Fibroblast of lung (primary cell): ENCODE measurements around the gene IFRD1. TPM values are rescaled to one million over a fixed set of nuclear protein-coding genes. Genes with fewer than 3 reads are reported as not detected.

Source experiments
- DNase-seq, 2 donors: peaks; one replicate each; pipeline versions ENCODE4 v3.0.0 to v3.0.0-alpha.2; 2010; ENCODE audit warnings: low read depth in 2 of 2
- H2AFZ ChIP-seq: 2 replicates; pipeline ENCODE4 v1.5.1; 2012; ENCODE audit warnings: low read length, control low read depth, inconsistent platforms
- H3K27ac ChIP-seq: 2 replicates; pipeline ENCODE4 v1.5.1; 2011; ENCODE audit warnings: low read length, control low read depth; ENCODE audit not compliant: insufficient read depth
- H3K27me3 ChIP-seq: 2 replicates; pipeline ENCODE4 v1.5.1; 2011; ENCODE audit warnings: mild to moderate bottlenecking, low read length; ENCODE audit not compliant: control insufficient read depth, insufficient read depth
- H3K36me3 ChIP-seq: 2 replicates; pipeline ENCODE4 v1.5.1; 2011; ENCODE audit warnings: low read length; ENCODE audit not compliant: control insufficient read depth, insufficient read depth
- H3K4me1 ChIP-seq: 2 replicates; pipeline ENCODE4 v1.5.1; 2011; ENCODE audit warnings: low read length; ENCODE audit not compliant: control insufficient read depth, insufficient read depth; ENCODE audit errors: extremely low read depth
- H3K4me2 ChIP-seq: 2 replicates; pipeline ENCODE4 v1.5.1; 2011; ENCODE audit warnings: low read length, control low read depth; ENCODE audit not compliant: insufficient read depth; ENCODE audit errors: extremely low read depth
- H3K4me3 ChIP-seq, 4 experiments: fragments of 200-600 bp in 1 of 4; sonication (generic) in 1 of 4; replicated peaks in 1 of 4; 2 replicates each; pipeline ENCODE4 v1.5.1; 2011 to 2016; ENCODE audit warnings: low read length in 4 of 4, low read depth in 3 of 4, mild to moderate bottlenecking in 3 of 4, control low read depth in 2 of 4, inconsistent platforms in 1 of 4, mixed read lengths in 1 of 4; ENCODE audit not compliant: insufficient read depth in 1 of 4; ENCODE audit errors: control extremely low read depth in 1 of 4
- H3K79me2 ChIP-seq: 2 replicates; pipeline ENCODE4 v1.5.1; 2012; ENCODE audit warnings: mild to moderate bottlenecking, low read length, inconsistent platforms; ENCODE audit not compliant: control insufficient read depth, insufficient read depth
- H3K9ac ChIP-seq: 2 replicates; pipeline ENCODE4 v1.5.1; 2011; ENCODE audit warnings: mild to moderate bottlenecking, low read length, control low read depth; ENCODE audit not compliant: insufficient read depth
- H3K9me3 ChIP-seq: 2 replicates; pipeline ENCODE4 v1.5.1; 2012; ENCODE audit warnings: low read depth, low read length; ENCODE audit not compliant: control insufficient read depth, insufficient read depth
- H4K20me1 ChIP-seq: 2 replicates; pipeline ENCODE4 v1.5.1; 2011; ENCODE audit warnings: low read length; ENCODE audit not compliant: control insufficient read depth, insufficient read depth; ENCODE audit errors: extremely low read depth
- EZH2 ChIP-seq: IDR thresholded peaks from 2 replicates; pipeline ENCODE4 v1.5.1; 2012; ENCODE audit warnings: low read length, control low read depth, mild to moderate bottlenecking; ENCODE audit errors: missing control alignments
- polyA minus RNA-seq: library from RNA; depleted of rRNA, polyadenylated mRNA; stranded (reverse); fragments of >200 nt; gene quantifications from 2 replicates; pipeline ENCODE4 v1.2.3, GENCODE V29; 2011; ENCODE audit warnings: low replicate concordance
- polyA plus RNA-seq, 2 donors: library from polyadenylated mRNA; depleted of rRNA in 1 of 2; stranded (reverse) in 1 of 2; unstranded in 1 of 2; fragments of >200 nt; gene quantifications; 2 replicates each; pipeline ENCODE4 v1.2.1, GENCODE V29; 2011 to 2012; ENCODE audit warnings: missing spikeins in 1 of 2
- total RNA-seq: library from RNA; depleted of rRNA; stranded (reverse); fragments of >200 nt; gene quantifications from 2 replicates; pipeline ENCODE4 v1.2.1, GENCODE V29; 2014
- TF ChIP-seq, protein P1 (sequence below), 2 donors: IDR thresholded peaks in 1 of 2; conservative IDR thresholded peaks in 1 of 2; 1 replicate in 1 of 2; 2 replicates in 1 of 2; pipeline ENCODE4 v1.5.1; 2011 to 2012; ENCODE audit warnings: low read length in 2 of 2, control low read depth in 1 of 2, inconsistent platforms in 1 of 2, low read depth in 1 of 2, mild to moderate bottlenecking in 1 of 2

IFRD1 gene, protein sequence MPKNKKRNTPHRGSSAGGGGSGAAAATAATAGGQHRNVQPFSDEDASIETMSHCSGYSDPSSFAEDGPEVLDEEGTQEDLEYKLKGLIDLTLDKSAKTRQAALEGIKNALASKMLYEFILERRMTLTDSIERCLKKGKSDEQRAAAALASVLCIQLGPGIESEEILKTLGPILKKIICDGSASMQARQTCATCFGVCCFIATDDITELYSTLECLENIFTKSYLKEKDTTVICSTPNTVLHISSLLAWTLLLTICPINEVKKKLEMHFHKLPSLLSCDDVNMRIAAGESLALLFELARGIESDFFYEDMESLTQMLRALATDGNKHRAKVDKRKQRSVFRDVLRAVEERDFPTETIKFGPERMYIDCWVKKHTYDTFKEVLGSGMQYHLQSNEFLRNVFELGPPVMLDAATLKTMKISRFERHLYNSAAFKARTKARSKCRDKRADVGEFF
- total RNA-seq (106 and 127 TPM in 2 replicates), polyA plus RNA-seq (30.1 and 42.6 TPM in 2 replicates), polyA minus RNA-seq (1.2 and 7.9 TPM in 2 replicates)
- polyA plus RNA-seq (2012): 19.5 and 25.5 TPM in 2 replicates

DNA sequence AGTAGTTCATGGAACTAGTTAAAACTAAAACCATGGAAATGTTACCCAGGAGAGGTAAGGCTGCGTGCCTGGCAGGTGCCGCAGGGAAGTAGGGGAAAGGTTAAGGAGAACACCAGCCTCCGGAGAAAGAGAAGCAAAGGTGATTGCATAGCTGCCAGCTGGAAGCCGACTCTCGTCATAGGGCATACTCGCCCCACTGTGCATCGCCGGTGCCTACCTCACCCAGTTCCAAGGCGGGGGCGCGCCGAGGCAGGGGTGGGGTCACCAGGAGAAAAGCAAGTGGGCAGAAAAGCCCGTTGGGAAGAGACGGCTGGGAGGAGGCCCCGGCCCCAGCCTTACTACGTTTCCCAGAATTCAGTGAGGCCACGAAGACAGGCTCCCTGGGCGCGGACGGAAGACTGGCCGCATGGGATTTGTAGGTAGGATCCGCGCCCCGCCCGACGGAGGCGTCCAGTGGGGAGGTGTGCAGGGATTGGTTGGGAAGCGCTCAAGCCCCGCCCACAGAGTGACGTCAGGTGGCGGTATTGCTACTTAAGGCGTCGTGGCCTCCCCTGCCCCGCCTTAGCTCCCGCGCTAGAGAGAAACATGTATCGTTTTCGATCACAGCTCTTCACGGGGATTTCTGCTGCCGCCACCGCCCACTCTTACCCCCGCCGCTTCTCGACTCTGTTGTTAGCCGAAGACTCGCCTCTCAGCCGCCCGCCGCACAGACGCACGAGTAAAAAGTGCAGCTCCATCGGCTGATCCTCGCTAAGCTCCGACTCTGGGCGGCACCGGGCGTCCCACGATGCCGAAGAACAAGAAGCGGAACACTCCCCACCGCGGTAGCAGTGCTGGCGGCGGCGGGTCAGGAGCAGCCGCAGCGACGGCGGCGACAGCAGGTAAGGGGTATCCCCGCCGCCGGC lies at the start of gene IFRD1:
Gene IFRD1 (plus strand): TSS at position 559 of the 905 bp plus-strand sequence. CDS start 229 bp downstream, at position 788.
- H3K27ac ChIP-seq: peak within 1 kb of the TSS; percentile 99
- H3K9ac ChIP-seq: peak within 1 kb of the TSS; percentile 99
- peaks cover 8% of the 10 kb centered on the region for H4K20me1 ChIP-seq
- peak; percentile 98 to 99 for DNase-seq
- no peaks in the 10 kb centered on the region for H3K36me3 ChIP-seq
- peak within 1 kb of the TSS; percentile 89 for H3K4me2 ChIP-seq
- peaks cover 7% of the 10 kb centered on the region for H3K4me1 ChIP-seq
- peak within 1 kb of the TSS; percentile 61 for H2AFZ ChIP-seq
- no peak for TF ChIP-seq EZH2
- TF ChIP-seq, protein P1, sequence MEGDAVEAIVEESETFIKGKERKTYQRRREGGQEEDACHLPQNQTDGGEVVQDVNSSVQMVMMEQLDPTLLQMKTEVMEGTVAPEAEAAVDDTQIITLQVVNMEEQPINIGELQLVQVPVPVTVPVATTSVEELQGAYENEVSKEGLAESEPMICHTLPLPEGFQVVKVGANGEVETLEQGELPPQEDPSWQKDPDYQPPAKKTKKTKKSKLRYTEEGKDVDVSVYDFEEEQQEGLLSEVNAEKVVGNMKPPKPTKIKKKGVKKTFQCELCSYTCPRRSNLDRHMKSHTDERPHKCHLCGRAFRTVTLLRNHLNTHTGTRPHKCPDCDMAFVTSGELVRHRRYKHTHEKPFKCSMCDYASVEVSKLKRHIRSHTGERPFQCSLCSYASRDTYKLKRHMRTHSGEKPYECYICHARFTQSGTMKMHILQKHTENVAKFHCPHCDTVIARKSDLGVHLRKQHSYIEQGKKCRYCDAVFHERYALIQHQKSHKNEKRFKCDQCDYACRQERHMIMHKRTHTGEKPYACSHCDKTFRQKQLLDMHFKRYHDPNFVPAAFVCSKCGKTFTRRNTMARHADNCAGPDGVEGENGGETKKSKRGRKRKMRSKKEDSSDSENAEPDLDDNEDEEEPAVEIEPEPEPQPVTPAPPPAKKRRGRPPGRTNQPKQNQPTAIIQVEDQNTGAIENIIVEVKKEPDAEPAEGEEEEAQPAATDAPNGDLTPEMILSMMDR (conservative IDR thresholded peaks at IDR 0.05 in 1 of 2, IDR thresholded peaks at IDR 0.05 in 1 of 2; ENCODE audit: low read depth in 1 of 2, low read length in 2 of 2): no peak
- H3K27me3 ChIP-seq: no peaks in the 10 kb centered on the region
- H3K4me3 ChIP-seq: peak within 1 kb of the TSS; percentile 89 to 100 (median 98)
- H3K79me2 ChIP-seq: peaks cover 47% of the 10 kb centered on the region
- no peaks in the 10 kb centered on the region for H3K9me3 ChIP-seq

DNA sequence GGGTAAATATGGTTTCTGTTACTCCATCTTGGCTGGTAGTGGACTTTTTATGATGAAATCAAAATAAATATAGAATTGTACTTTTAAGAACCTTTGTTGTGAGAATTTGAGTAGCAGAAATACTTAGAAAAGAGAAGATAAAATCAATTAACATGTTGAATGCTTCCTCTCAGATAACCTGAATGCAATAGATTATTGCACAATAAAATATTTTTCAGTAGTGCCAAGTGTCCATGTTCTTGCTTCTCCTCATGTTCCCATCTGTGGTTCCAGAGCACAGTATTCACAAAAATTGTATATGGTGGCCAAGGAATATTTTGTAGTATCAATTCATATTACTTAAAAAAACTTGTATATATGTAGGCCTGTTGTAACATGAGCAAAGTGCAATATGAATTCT lies 45.9 kb upstream of the IFRD1 start:
- no peaks in the 10 kb centered on the region for H3K9me3 ChIP-seq
- no peak overlapping the region for H3K9ac ChIP-seq
- H3K4me1 ChIP-seq: no peaks in the 10 kb centered on the region
- H4K20me1 ChIP-seq: no peaks in the 10 kb centered on the region
- H2AFZ ChIP-seq: no peak overlapping the region
- H3K36me3 ChIP-seq: no peaks in the 10 kb centered on the region
- no peaks in the 10 kb centered on the region for H3K27me3 ChIP-seq
- no peak overlapping the region for H3K27ac ChIP-seq
- TF ChIP-seq, protein P1 (conservative IDR thresholded peaks at IDR 0.05 in 1 of 2, IDR thresholded peaks at IDR 0.05 in 1 of 2; ENCODE audit: low read depth in 1 of 2, low read length in 2 of 2): no peak
- no peak for TF ChIP-seq EZH2
- no peak overlapping the region for H3K4me2 ChIP-seq
- no peak overlapping the region for H3K4me3 ChIP-seq
- H3K79me2 ChIP-seq: no peaks in the 10 kb centered on the region
- no peak for DNase-seq

DNA sequence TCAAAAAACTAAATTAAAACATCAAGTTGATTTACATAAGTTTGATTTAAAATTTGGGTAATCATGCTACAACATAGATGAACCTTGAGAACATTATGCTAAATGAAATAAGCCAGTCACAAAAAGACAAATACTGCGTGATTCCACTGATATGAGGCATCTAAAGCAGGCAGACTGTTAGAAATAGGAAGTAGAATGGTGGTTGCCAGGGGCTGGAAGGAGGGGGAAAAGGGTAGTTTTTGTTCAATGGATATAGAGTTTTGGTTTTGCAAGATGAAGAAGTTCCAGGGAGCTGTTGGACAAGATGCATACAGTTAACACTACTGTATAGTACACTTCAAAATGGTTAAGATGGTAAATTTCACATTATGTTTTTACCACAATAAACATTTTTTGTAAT lies 45.0 kb upstream of the IFRD1 start:
- no peak overlapping the region for H3K4me2 ChIP-seq
- no peaks in the 10 kb centered on the region for H3K36me3 ChIP-seq
- no peak overlapping the region for H3K9ac ChIP-seq
- no peak overlapping the region for H2AFZ ChIP-seq
- no peaks in the 10 kb centered on the region for H3K79me2 ChIP-seq
- no peak for TF ChIP-seq EZH2
- TF ChIP-seq, protein P1 (conservative IDR thresholded peaks at IDR 0.05 in 1 of 2, IDR thresholded peaks at IDR 0.05 in 1 of 2; ENCODE audit: low read depth in 1 of 2, low read length in 2 of 2): no peak
- no peaks in the 10 kb centered on the region for H3K27me3 ChIP-seq
- no peak overlapping the region for H3K27ac ChIP-seq
- no peaks in the 10 kb centered on the region for H4K20me1 ChIP-seq
- no peak overlapping the region for H3K4me3 ChIP-seq
- DNase-seq: no peak
- H3K9me3 ChIP-seq: no peaks in the 10 kb centered on the region
- H3K4me1 ChIP-seq: no peaks in the 10 kb centered on the region
